ENCODE measurements around the gene RCC2. TPM values are rescaled to one million over a fixed set of nuclear protein-coding genes. Genes with fewer than 3 reads are reported as not detected.

RCC2 gene
- total and polyA plus RNA-seq, 4 donors: 2.1 to 36.7 (median 8.1) TPM

DNA sequence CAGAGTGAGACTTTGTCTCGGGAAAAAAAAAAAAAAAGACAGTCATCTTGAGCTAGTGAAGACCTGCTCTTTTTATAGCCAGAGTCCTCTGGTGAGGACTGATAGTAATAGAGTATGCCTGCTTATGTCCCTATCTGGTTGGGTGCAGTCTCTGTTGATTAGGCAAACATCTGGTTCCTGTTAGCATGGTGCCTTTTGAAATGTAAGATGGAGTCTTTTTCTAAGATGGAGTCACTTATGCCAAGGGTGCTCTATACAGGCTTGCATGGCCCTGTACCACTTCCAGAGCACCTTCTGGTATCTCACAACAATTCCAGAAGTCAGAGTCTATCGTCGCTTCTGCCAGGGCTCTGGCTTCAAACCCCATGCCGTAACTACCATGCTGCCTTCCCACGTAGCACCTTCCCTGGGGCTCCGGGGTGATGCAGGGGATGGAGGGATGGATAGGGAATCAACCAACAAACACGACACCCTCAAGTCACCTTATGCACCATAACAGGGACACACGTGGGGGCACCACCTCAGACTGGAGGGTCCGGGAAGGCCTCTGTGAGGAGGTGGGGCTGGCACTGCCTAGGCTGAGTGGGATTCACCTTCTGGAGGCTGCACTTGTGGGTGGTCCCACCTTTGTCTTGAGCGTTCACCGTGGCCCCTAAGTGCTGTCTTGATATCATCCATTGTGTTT is 79.1 kb downstream of the RCC2 start:
- Histone ChIP-seq H3K27ac (ENCODE audit: low read depth in 1 of 2, low read length in 2 of 2) (no peak overlapping the region), H3K4me1 (ENCODE audit: control insufficient read depth in 4 of 4, insufficient read depth in 4 of 4, low read length in 3 of 4) (no peaks in the 10 kb centered on the region), H3K36me3 (ENCODE audit: control insufficient read depth in 4 of 4, insufficient read depth in 3 of 4, low read depth in 1 of 4, low read length in 3 of 4) (no peaks in the 10 kb centered on the region), H3K27me3 (ENCODE audit: control insufficient read depth in 4 of 4, insufficient read depth in 4 of 4, low read length in 3 of 4) (peaks cover 0 to 2% (median 0%) of the 10 kb centered on the region in 4 donors), H3K4me3 (ENCODE audit: low read depth in 1 of 3, low read length in 3 of 3) (no peak overlapping the region), H3K9ac (ENCODE audit: low read depth in 1 of 2, low read length in 2 of 2) (no peak overlapping the region), H3K9me3 (ENCODE audit: control insufficient read depth in 4 of 4, low read length in 3 of 4) (no peaks in the 10 kb centered on the region)
- DNase-seq (ENCODE audit: low spot score): no peak
- no peak for TF ChIP-seq FOXA1 (IDR thresholded peaks at IDR 0.05)
- TF ChIP-seq, protein P1, sequence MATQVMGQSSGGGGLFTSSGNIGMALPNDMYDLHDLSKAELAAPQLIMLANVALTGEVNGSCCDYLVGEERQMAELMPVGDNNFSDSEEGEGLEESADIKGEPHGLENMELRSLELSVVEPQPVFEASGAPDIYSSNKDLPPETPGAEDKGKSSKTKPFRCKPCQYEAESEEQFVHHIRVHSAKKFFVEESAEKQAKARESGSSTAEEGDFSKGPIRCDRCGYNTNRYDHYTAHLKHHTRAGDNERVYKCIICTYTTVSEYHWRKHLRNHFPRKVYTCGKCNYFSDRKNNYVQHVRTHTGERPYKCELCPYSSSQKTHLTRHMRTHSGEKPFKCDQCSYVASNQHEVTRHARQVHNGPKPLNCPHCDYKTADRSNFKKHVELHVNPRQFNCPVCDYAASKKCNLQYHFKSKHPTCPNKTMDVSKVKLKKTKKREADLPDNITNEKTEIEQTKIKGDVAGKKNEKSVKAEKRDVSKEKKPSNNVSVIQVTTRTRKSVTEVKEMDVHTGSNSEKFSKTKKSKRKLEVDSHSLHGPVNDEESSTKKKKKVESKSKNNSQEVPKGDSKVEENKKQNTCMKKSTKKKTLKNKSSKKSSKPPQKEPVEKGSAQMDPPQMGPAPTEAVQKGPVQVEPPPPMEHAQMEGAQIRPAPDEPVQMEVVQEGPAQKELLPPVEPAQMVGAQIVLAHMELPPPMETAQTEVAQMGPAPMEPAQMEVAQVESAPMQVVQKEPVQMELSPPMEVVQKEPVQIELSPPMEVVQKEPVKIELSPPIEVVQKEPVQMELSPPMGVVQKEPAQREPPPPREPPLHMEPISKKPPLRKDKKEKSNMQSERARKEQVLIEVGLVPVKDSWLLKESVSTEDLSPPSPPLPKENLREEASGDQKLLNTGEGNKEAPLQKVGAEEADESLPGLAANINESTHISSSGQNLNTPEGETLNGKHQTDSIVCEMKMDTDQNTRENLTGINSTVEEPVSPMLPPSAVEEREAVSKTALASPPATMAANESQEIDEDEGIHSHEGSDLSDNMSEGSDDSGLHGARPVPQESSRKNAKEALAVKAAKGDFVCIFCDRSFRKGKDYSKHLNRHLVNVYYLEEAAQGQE (IDR thresholded peaks at IDR 0.05): no peak
- no peak for TF ChIP-seq TAF1 (conservative IDR thresholded peaks at IDR 0.05)
- TF ChIP-seq, protein P2, sequence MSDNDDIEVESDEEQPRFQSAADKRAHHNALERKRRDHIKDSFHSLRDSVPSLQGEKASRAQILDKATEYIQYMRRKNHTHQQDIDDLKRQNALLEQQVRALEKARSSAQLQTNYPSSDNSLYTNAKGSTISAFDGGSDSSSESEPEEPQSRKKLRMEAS (IDR thresholded peaks at IDR 0.05): no peak
- no peak for TF ChIP-seq SP1 (IDR thresholded peaks at IDR 0.05)
- no peak for TF ChIP-seq FOXA2 (IDR thresholded peaks at IDR 0.05)
- 87% methylated on average over 11 of the region's 11 CpGs for WGBS

DNA sequence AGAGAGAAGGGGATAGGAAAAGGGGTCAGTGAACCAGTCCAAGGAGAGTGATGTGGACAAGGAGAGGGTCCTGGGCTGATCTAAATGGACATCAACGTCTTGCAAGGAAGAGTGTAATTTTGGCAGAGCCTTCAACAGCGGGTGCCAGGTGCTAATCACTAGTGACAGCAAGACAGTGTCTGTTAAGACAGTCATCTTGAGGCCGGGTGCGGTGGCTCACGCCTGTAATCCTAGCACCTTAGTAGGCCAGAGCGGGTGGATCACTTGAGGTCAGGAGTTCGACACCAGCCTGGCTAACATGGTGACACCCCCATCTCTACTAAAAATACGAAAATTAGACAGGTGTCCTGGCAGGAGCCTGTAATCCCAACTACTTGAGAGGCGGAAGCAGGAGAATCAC is 79.7 kb downstream of the RCC2 start:
- H3K4me1 ChIP-seq (ENCODE audit: control insufficient read depth in 4 of 4, insufficient read depth in 4 of 4, low read length in 3 of 4): no peaks in the 10 kb centered on the region
- DNase-seq (ENCODE audit: low spot score): no peak
- H3K9me3 ChIP-seq (ENCODE audit: control insufficient read depth in 4 of 4, low read length in 3 of 4): no peaks in the 10 kb centered on the region
- no peak overlapping the region for H3K4me3 ChIP-seq (ENCODE audit: low read depth in 1 of 3, low read length in 3 of 3)
- TF ChIP-seq RAD21 (IDR thresholded peaks at IDR 0.05) (no peak), RXRA (IDR thresholded peaks at IDR 0.05) (no peak), GABPA (IDR thresholded peaks at IDR 0.05 in 1 of 2, conservative IDR thresholded peaks at IDR 0.05 in 1 of 2) (no peak)
- TF ChIP-seq, protein P3, sequence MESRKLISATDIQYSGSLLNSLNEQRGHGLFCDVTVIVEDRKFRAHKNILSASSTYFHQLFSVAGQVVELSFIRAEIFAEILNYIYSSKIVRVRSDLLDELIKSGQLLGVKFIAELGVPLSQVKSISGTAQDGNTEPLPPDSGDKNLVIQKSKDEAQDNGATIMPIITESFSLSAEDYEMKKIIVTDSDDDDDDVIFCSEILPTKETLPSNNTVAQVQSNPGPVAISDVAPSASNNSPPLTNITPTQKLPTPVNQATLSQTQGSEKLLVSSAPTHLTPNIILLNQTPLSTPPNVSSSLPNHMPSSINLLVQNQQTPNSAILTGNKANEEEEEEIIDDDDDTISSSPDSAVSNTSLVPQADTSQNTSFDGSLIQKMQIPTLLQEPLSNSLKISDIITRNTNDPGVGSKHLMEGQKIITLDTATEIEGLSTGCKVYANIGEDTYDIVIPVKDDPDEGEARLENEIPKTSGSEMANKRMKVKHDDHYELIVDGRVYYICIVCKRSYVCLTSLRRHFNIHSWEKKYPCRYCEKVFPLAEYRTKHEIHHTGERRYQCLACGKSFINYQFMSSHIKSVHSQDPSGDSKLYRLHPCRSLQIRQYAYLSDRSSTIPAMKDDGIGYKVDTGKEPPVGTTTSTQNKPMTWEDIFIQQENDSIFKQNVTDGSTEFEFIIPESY (IDR thresholded peaks at IDR 0.05): no peak
- TF ChIP-seq, protein P4, sequence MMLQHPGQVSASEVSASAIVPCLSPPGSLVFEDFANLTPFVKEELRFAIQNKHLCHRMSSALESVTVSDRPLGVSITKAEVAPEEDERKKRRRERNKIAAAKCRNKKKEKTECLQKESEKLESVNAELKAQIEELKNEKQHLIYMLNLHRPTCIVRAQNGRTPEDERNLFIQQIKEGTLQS (IDR thresholded peaks at IDR 0.05): no peak
- WGBS: 87% methylated on average over 9 of the region's 9 CpGs
- no peak overlapping the region for H3K27ac ChIP-seq (ENCODE audit: low read depth in 1 of 2, low read length in 2 of 2)
- H3K9ac ChIP-seq (ENCODE audit: low read depth in 1 of 2, low read length in 2 of 2): no peak overlapping the region
- H3K27me3 ChIP-seq (ENCODE audit: control insufficient read depth in 4 of 4, insufficient read depth in 4 of 4, low read length in 3 of 4): peaks cover 0 to 2% (median 0%) of the 10 kb centered on the region in 4 donors
- H3K36me3 ChIP-seq (ENCODE audit: control insufficient read depth in 4 of 4, insufficient read depth in 3 of 4, low read depth in 1 of 4, low read length in 3 of 4): no peaks in the 10 kb centered on the region

DNA sequence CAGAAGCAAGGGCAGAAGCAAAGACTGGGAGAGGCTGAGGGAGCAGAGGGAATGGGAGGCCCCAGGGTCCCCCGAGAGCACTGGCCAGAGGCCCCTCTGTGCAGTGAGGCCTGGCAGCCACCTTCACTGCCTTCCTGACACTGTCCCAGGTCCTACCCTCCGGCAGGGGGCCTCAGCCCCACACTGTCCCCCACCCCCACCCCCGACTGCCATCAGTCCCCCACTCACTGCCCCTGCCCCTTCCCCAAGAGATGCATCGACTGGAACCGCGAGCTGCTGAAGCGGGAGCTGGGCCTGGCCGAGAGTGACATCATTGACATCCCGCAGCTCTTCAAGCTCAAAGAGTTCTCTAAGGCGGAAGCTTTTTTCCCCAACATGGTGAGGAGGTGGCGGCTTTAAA is 80.4 kb downstream of the RCC2 start:
- H3K27me3 ChIP-seq (ENCODE audit: control insufficient read depth in 4 of 4, insufficient read depth in 4 of 4, low read length in 3 of 4): peaks cover 0 to 2% (median 0%) of the 10 kb centered on the region in 4 donors
- TF ChIP-seq JUND (IDR thresholded peaks at IDR 0.05): no peak
- no peak for TF ChIP-seq FOXA2 (IDR thresholded peaks at IDR 0.05)
- no peak for TF ChIP-seq YY1 (IDR thresholded peaks at IDR 0.05)
- TF ChIP-seq, protein P4 (IDR thresholded peaks at IDR 0.05): no peak
- no peak for TF ChIP-seq GABPA (IDR thresholded peaks at IDR 0.05 in 1 of 2, conservative IDR thresholded peaks at IDR 0.05 in 1 of 2)
- H3K27ac ChIP-seq (ENCODE audit: low read depth in 1 of 2, low read length in 2 of 2): no peak overlapping the region
- H3K4me1 ChIP-seq (ENCODE audit: control insufficient read depth in 4 of 4, insufficient read depth in 4 of 4, low read length in 3 of 4): no peaks in the 10 kb centered on the region
- H3K36me3 ChIP-seq (ENCODE audit: control insufficient read depth in 4 of 4, insufficient read depth in 3 of 4, low read depth in 1 of 4, low read length in 3 of 4): no peaks in the 10 kb centered on the region
- no peak overlapping the region for H3K4me3 ChIP-seq (ENCODE audit: low read depth in 1 of 3, low read length in 3 of 3)
- no peaks in the 10 kb centered on the region for H3K9me3 ChIP-seq (ENCODE audit: control insufficient read depth in 4 of 4, low read length in 3 of 4)
- no peak overlapping the region for H3K9ac ChIP-seq (ENCODE audit: low read depth in 1 of 2, low read length in 2 of 2)
- WGBS: 55% methylated on average over 11 of the region's 11 CpGs
- DNase-seq (ENCODE audit: low spot score): no peak
